Renal cortex interstitium (tissue), 15 donors: Measurements from ENCODE around the gene RNF6. TPM values are rescaled to one million over a fixed set of nuclear protein-coding genes. Genes with fewer than 3 reads are reported as not detected.
"Not testable (repeated sequence)": the region's sequence is repeated elsewhere in the genome, so short reads cannot be mapped to it uniquely, and the experiment has no call there.

Experiments used
- DNase-seq, 11 donors: peaks; one replicate each; pipeline ENCODE4 v3.0.0-alpha.2; 2013; ENCODE audit warnings: low read depth in 9 of 11, low spot score in 4 of 11; ENCODE audit errors: extremely low read depth in 1 of 11
- long read RNA-seq, 16 experiments: transcript quantifications; one replicate each; lab custom pipeline, GENCODE V29; 2026
- polyA plus RNA-seq, 3 donors: library from polyadenylated mRNA; unstranded; fragments of 120-200 nt; gene quantifications; one replicate each; pipeline ENCODE4 v1.2.1, GENCODE V29; 2013; ENCODE audit not compliant: insufficient read length in 3 of 3

The RNF6 gene
- 10 to 100 TPM; 33.4 to 38.6 (median 34.5) TPM for polyA plus RNA-seq
- long read RNA-seq, donor 1, partial matches to known transcripts, result 0 of 3 reads
- long read RNA-seq, donor 1, other reads (novel, unspliced or antisense), result 0 of 3 reads
- long read RNA-seq, donor 2, partial matches to known transcripts, result 0 of 4 reads
- long read RNA-seq, donor 2, other reads (novel, unspliced or antisense), result 0 of 4 reads
- long read RNA-seq, donor 3, transcript RNF6-201 (5 exons, 3,282 nt), result major isoform, 5 of 8 reads
- long read RNA-seq, donor 3, partial matches to known transcripts, result 0 of 8 reads
- long read RNA-seq, donor 3, other reads (novel, unspliced or antisense), result 0 of 8 reads
- long read RNA-seq, donor 4, partial matches to known transcripts, result 0 of 2 reads
- long read RNA-seq, donor 4, other reads (novel, unspliced or antisense), result 0 of 2 reads
- long read RNA-seq, donor 5, result 0 reads
- long read RNA-seq, donor 6, partial matches to known transcripts, result 0 of 6 reads
- long read RNA-seq, donor 6, other reads (novel, unspliced or antisense), result 0 of 6 reads
- long read RNA-seq, donor 7, transcript RNF6-201 (5 exons, 3,282 nt), result major isoform, 5 of 8 reads
- long read RNA-seq, donor 7, partial matches to known transcripts, result 0 of 8 reads
- long read RNA-seq, donor 7, other reads (novel, unspliced or antisense), result 0 of 8 reads
- long read RNA-seq, donor 8, transcript RNF6-201 (5 exons, 3,282 nt), result minor isoform, 6 of 14 reads
- long read RNA-seq, donor 8, transcript RNF6-203 (5 exons, 3,706 nt), result major isoform, 7 of 14 reads
- long read RNA-seq, donor 8, partial matches to known transcripts, result 0 of 14 reads
- long read RNA-seq, donor 8, other reads (novel, unspliced or antisense), result 0 of 14 reads
- long read RNA-seq, donor 9, partial matches to known transcripts, result 0 of 4 reads
- long read RNA-seq, donor 9, other reads (novel, unspliced or antisense), result 0 of 4 reads
- long read RNA-seq, donor 10, partial matches to known transcripts, result 0 of 5 reads
- long read RNA-seq, donor 10, other reads (novel, unspliced or antisense), result 0 of 5 reads
- long read RNA-seq, donor 11, partial matches to known transcripts, result 0 of 3 reads
- long read RNA-seq, donor 11, other reads (novel, unspliced or antisense), result 0 of 3 reads
- long read RNA-seq, donor 12, partial matches to known transcripts, result 0 of 3 reads
- long read RNA-seq, donor 12, other reads (novel, unspliced or antisense), result 0 of 3 reads
- long read RNA-seq, donor 13, result 0 reads
- long read RNA-seq, donor 14, partial matches to known transcripts, result 0 of 7 reads
- long read RNA-seq, donor 14, other reads (novel, unspliced or antisense), result 0 of 7 reads
- long read RNA-seq, donor 15, partial matches to known transcripts, result 0 of 4 reads
- long read RNA-seq, donor 15, other reads (novel, unspliced or antisense), result 0 of 4 reads
- long read RNA-seq, donor 16, transcript RNF6-201 (5 exons, 3,282 nt), result major isoform, 12 of 19 reads
- long read RNA-seq, donor 16, transcript RNF6-203 (5 exons, 3,706 nt), result minor isoform, 6 of 19 reads
- long read RNA-seq, donor 16, partial matches to known transcripts, result 0 of 19 reads
- long read RNA-seq, donor 16, other reads (novel, unspliced or antisense), result 0 of 19 reads

DNA sequence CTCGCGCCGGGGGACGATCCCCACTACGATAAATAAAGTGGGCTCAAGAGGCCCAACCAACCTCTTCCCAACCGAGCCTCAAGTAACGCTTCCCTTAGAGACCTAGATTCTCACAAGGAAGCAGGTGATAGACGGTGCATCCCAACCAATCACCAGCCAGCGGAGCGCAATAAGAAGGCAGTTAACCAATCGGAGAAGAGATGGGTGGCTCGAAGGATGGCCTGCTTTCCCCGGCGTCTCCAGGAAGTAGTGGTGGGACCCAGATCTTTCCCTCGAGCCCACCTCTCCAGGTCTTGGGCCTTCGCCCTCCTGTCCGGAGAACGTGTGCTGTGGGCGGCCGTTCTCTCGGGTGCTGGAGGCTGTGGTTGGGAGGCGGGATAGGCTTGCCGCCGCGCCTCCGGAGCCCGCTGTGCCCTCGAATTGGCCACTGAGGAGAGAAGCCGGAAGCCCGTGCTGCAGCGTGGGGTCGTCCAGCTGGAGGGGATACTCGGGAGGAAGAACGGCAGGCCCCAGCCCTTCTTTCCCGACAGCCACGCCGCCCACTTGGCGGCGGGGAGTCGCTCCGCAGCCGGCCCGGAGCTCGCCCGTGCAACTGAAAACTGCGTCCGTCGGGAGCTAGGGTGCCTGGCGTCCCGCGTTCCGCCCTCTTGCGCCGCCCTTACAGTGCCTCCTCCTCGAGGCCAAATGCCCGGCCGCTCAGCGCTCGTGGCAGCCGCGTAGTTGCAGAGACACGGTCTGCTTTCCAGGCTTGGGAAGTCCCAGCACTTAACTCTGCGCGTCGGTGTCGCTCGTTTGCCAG, at the start of gene RNF6:
RNF6 (minus strand) TSS at position 594 of the 799 bp plus-strand sequence. CDS start 2,665 bp downstream, outside the sequence.
- DNase-seq, result peak; percentile 90 to 99 (median 96)

DNA sequence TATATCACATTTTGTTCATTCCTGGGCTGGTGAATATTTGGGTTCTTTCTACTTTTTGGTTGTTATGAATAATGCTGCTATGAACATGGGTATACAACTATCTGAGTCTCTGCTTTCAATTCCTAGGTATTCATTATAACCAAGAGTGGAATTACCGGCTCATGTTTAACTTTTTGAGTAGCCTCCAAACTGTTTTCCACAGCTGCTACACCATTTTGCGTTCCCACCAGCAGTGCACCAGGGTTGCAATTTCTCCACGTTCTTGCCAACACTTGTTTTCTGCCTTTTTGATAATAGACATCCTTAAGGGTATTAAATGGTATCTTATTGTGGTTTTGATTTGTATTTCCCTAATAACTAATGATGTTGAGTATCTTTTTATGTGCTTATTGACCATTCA, 48.6 kb upstream of the RNF6 start:
- no peak for DNase-seq

DNA sequence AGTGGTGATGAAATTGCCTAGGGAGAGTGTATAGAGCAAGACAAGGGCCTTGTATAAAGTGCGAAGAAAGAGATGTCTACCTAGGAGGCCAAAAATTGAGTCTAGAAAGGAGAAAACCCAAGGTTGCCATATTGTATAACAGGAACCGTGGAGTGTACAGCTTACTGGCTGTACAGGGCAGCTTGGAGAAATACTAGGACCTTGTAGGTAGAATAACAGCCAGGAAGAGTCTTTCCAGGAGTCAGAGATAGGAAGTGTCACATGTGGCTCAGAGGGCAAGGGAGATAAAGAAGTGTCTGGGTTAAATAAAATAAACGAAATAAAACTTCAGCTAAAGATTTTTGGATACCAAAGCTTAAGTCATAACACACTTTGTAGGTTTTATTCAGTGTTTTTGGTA, 44.2 kb upstream of the RNF6 start:
- DNase-seq, result no peak

DNA sequence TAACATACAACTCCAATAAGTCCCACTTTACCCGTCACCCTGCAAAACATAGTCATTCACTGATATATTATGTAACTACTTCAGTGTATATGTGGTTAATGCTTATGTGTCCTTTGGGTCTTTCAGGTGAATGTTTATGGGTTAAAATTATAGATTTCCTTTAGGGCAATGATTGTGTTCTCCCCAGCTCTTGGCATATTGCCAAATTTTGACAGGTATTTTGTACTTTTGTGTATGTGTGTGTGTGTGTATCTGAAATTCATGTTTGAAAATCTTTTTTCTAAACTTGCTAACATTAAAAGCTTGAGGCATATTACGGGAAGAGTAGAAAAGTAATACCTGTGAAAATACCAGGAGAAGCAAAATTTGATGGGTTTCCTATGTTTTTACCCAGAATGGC, 40.0 kb upstream of the RNF6 start:
- DNase-seq, result no peak

DNA sequence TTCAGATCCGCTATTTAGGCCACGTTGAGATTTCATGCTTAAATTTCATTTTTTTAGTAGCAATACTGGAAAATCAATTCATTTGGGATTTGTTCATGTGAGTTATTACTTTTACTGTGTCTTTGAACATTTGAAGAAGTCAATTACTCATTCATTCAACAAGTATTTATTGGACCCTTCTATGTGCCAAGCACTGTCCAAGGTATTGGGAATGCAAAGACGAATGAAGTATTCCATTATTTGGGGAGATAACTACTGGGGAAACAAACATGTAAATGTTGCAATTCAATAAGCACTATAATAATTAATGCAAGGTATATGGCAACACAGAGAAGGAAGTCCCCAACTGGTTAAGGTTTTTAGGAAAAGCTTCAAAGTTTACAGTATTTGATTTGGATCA, 37.5 kb upstream of the RNF6 start:
- no peak for DNase-seq

DNA sequence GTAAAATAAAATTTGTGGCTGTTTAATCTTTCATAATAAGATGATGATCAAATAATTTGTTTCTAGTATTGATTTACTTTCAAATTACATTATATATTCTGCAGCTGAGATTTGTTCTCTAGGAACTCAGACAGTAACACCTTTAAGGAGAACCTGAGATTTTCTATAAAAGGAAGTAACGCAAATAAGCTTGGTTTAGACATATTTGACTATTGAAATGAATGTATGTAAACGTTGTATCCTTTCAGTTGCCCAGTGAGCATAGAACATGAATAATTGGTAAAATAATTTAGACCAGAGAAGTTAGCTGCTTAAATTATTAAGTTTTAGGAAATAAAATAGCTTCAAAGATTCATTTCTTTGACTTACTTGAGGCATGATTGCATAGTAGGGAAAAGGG, 34.9 kb upstream of the RNF6 start:
- DNase-seq, result no peak

DNA sequence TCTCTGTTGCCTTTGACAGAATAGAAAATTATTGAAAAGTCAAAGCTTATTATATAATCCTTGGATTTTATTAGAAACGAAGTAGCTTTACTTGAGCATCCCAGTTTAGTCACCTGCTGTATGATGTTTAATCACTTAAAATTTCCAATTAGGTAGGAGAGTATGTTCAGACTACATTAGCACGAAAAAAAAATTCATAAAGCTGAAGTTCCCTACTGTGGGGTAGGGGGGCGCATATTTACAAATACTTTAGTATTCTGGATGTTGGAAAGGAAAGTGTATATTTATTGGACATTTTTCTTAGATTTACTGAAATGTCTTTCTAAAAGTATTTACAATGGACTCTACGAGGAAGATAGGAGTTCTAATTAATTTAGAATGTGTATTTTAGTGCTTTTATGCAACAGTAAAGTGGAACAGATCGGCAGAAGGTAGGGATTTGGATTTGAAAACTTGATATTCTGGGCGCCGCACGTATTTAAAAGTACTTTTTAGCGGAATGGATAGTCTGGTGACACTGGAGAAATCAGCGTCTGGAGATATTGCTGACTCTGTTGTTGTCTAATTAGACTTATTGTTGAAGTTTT, 33.7 kb upstream of the RNF6 start:
- DNase-seq, result no peak

DNA sequence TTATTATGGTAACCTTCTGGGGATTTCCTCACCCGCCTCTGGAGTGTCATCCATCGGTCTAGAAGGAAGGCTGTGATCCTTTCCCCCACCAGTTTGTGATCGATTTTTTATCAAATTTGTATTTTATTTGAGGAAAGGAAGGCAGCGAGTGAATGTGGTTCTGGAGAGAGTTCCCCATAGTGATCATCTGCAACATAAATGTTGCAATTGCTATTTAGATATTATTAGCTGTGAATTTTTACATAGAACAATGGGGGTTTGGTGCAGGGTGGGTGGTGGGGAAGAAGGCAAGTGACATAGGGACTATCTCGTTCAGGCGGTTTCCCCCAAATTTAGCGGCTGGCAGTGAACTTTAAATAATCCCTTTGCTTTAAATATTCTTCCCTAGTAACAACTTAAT, 33.0 kb upstream of the RNF6 start:
- DNase-seq, result no peak

DNA sequence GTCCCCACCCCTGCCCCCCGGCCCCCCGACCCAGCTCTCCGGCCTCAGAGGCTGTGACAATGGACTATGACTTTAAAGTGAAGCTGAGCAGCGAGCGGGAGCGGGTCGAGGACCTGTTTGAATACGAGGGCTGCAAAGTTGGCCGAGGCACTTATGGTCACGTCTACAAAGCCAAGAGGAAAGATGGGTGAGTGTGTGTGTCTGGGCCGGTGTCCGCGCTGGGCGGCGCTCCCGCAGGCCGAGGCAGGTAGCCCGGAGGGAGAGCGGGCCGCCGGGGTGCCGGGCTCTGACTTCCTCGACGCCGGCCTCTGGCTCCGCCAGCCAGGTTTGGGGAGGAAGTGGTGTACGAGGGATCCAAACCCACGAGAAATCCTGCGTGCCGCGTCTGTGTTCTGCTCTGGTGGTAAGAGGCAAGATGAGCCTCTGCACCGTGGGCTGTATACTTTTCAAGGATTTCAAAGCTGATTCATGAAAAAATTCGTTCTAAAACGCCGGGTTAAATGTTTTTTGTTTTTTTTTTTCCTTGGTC, 32.5 kb upstream of the RNF6 start:
- peak in 5 of 11 donors; percentile 15 to 51 (median 39) for DNase-seq

DNA sequence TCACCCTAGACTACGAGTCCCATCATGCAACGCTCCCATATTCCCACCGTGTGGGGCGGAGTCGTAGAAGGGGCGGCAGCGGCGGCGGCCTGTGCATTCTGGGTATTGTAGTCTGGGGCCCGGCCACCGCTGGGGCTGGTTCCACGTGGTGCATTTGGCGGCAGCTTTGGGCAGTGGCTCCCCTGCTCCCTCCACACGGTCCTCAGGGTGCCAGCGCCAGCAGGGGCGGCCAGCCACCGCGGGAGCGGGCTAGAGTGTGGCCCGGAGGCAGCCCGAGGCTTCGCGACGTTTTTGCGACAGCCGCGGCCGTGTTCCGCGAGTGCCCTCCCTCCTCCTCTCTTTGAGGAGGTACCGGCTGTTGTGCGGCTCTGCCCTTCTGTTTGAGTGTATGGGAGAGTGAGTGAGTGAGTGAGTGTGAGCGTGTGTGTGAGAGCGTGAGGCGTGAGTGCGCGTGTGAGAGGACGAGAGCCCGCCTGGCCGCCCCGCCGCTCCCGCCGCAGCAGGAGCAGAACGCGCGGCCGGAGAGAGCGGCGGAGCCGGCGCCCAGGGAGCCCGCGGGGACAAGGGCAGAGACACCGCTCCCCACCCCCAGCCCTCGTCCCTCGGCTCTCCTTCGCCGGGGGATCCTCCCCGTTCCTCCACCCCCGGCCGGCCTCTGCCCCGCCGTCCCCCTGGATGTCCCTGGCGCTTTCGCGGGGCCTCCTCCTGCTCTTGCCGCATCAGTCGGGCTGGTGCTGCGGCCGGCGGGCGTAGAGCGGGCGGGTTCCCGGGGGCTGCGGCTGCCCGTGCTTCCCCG, 31.9 kb upstream of the RNF6 start, which contains the start of gene CDK8:
CDK8 (plus strand) TSS at position 343 of the 796 bp plus-strand sequence. CDS start 513 bp downstream, outside the sequence.
- peak; percentile 78 to 93 (median 89) for DNase-seq

DNA sequence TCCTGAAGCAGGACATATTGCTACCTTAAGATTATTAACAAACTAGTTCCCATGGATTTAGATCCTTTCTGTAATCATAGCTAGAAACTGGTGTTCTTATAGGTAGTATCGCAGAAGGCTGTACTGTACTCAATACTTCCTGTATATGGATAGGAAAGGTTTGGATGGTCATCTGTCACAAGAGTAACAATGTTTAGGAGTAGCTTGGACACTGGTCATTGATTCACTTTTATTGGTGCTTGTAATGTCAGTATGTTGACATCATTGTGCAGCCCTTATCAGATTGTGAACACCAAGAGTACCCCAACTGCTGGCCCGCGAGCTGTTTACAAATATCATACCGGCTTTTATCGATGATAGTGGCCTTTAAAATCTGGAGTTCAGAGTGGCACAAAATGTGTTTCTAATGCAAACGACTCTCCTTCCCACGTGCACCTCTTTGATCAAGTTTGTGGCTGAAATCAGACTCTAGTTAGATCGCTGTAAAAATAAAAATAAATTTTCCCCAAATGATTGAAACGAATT, 31.2 kb upstream of the RNF6 start:
- DNase-seq, result no peak

DNA sequence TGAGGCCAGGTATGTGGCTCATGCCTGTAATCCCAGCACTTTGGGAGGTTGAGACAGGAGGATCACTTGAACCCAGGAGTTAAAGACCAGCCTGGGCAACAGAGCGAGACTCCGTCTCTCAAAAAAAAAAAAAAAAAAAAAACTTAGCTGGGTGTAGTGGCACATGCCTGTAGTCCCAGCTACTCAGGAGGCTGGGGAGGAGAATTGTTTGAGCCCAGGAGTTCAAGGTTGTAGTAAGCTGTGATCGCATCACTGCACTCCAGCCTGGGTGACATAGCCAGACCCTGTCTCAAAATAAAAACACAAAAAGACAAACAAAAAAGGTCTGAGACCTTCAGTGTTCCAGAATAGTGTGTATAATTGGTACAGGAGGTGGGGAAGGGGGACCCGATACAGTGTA, 29.9 kb upstream of the RNF6 start:
- DNase-seq, result not testable (repeated sequence)

DNA sequence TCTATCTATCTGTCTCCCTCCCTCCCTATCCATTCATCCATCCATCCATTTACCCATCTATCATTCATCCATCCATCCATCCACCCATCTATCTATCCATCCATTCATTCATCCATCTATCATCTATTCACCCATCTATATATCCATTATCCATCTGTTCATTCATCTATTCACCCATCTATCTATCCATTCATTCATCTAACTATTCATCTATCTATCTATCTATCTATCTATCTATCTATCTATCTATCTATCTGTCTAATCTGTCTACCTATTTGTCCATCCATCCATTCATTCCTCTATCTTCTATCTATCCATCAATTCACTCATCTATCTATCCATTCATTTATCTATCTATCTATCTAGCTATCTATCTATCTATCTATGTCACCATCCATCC, 27.4 kb upstream of the RNF6 start:
- no peak for DNase-seq

DNA sequence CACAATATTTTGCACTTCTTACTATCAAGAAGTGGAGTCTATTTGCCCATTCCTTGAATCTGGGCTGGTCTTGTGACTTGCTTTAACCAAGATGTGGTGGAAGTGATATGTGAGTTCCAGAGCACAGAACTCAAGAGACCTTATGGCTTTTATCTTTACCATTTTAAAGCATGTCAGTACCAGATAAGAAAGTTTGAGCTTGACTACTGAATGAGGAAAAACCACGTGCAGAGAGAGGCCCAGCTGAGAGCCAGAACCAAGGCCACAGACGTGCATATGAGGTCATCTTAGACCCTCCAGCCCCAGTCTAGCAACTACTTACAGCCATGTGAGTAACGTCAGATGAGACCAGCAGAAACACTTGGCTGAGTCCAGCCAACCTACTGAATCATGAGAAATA, 25.5 kb upstream of the RNF6 start:
- DNase-seq, result no peak

DNA sequence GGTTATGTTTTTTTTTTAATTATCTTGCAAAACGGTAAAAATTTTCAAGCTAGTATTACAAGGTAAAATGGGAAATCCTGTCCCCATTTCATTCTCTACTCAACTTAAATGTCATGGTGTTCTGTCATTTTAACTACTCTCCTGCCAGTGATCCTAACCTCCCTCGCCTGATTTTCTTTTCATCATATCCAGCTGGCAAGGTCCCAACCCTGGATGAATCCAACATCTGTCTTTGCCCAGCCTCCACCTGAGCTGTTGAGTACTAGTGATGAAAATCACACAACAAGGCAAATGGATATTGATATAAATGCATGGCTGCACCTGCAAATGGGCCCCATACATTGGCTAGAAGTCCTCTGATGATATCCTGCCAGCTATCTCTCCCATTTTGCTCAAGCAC, 24.9 kb upstream of the RNF6 start:
- DNase-seq, result no peak

DNA sequence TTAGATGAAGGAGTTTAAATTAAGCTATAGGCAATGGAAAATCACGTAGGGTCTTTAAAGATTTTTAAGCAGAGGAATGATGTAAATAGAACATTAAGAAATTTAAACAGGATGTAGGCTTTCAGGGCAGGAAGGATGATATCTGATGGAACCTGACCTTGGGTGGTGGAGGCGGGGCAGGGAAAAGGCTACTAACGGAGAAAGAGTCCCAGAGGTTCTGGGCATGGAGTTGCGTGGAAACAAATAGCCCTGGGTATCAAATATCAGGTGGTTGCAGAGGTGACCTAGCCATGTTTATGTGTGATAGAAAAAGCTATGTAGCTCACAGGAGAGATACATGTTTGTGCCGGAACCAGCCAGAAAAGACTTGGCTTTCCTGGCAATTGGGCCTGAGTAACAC, 24.0 kb upstream of the RNF6 start:
- DNase-seq, result peak in 1 of 11 donors; percentile 19
